Activated CD4-positive, alpha-beta T cell treated with anti-CD3 and anti-CD28 coated beads for 36 hours (primary cell): Measurements from ENCODE around the gene SDK1. TPM values are rescaled to one million over a fixed set of nuclear protein-coding genes. Genes with fewer than 3 reads are reported as not detected.

Source experiments
- ATAC-seq: fragments of 200-7000 bp; cut with Tn5 transposase; one replicate; pipeline ENCODE4 v1.10.0; 2021; ENCODE audit warnings: mild to moderate bottlenecking, moderate library complexity
- CTCF ChIA-PET: fragments of 350-600 bp; sonication (Branson Sonifier 250); formaldehyde crosslinking; loops from one replicate; lab custom pipeline; 2021; ENCODE audit warnings: antibody characterized with exemption; lab: Charles Lee
- POLR2A ChIA-PET: fragments of 350-600 bp; sonication (Branson Sonifier 250); formaldehyde crosslinking; loops from one replicate; lab custom pipeline; 2021; ENCODE audit warnings: antibody characterized with exemption, inconsistent platforms; lab: Charles Lee
- DNase-seq: peaks from one replicate; pipeline ENCODE4 v3.0.0-alpha.2; 2020
- H3K27ac Mint-ChIP-seq: one replicate; pipeline ENCODE4 v1.8.0; 2021; ENCODE audit warnings: mixed read lengths
- H3K27me3 Mint-ChIP-seq: one replicate; pipeline ENCODE4 v1.8.0; 2021; ENCODE audit warnings: mixed read lengths
- H3K36me3 Mint-ChIP-seq: one replicate; pipeline ENCODE4 v1.8.0; 2021; ENCODE audit warnings: low read depth, mixed read lengths
- H3K4me1 Mint-ChIP-seq: one replicate; pipeline ENCODE4 v1.8.0; 2021; ENCODE audit warnings: mixed read lengths
- H3K4me3 Mint-ChIP-seq: one replicate; pipeline ENCODE4 v1.8.0; 2021; ENCODE audit warnings: mild to moderate bottlenecking, moderate library complexity, mixed read lengths
- H3K9me3 Mint-ChIP-seq: one replicate; pipeline ENCODE4 v1.8.0; 2021; ENCODE audit warnings: low read depth, mixed read lengths
- intact Hi-C, 2 experiments: fragments of 100-400 bp; cut with DNase I in 1 of 2; cut with micrococcal nuclease in 1 of 2; formaldehyde crosslinking; loops; one replicate each; pipeline versions ENCODE4 v1.14.2 to v1.15.1; 2022 to 2024; cut with DNase I, micrococcal nuclease
- total RNA-seq, 2 experiments: library from RNA; stranded (reverse); gene quantifications; one replicate each; pipeline ENCODE4 v1.2.3, GENCODE V29; 2021

SDK1 gene
- total RNA-seq, 2 experiments from 2014 or later = 1.1 to 1.9 TPM

- Mint-ChIP-seq H3K9me3 (no peaks in the 10 kb centered on the region), H3K4me3 (no peak overlapping the region), H3K27ac (no peak overlapping the region), H3K4me1 (peaks cover 9% of the 10 kb centered on the region), H3K27me3 (peaks cover 4% of the 10 kb centered on the region), H3K36me3 (no peaks in the 10 kb centered on the region)
- intact Hi-C loops = no loop called here
- CTCF ChIA-PET = interaction anchor here (0.9 kb wide), 1 partner anchor 13 kb away, joined by 3 read pairs; no protein-coding TSS in a partner anchor
- ATAC-seq (no peak), DNase-seq (no peak)
- POLR2A ChIA-PET = no interaction called here
Observed at GRCh38 chr7:4052130-4052529, 751.1 kb downstream of the SDK1 start.

GRCh38 chr7:4054158-4054557, 753.1 kb downstream of the SDK1 start:
- no peak overlapping the region for H3K27ac Mint-ChIP-seq
- H3K36me3 Mint-ChIP-seq = no peaks in the 10 kb centered on the region
- intact Hi-C loops = no loop called here
- ATAC-seq = no peak
- POLR2A ChIA-PET = no interaction called here
- CTCF ChIA-PET = no interaction called here
- H3K9me3 Mint-ChIP-seq = peaks cover 7% of the 10 kb centered on the region
- H3K4me3 Mint-ChIP-seq = no peak overlapping the region
- DNase-seq = no peak
- peaks cover 9% of the 10 kb centered on the region for H3K4me1 Mint-ChIP-seq
- H3K27me3 Mint-ChIP-seq = peaks cover 7% of the 10 kb centered on the region

GRCh38 chr7:4056552-4057288, 755.7 kb downstream of the SDK1 start:
- ChIA-PET POLR2A (no interaction called here), CTCF (interaction anchor here (0.7 kb wide), 2 partner anchors 9 to 19 kb away, joined by 3 read pairs; no protein-coding TSS in a partner anchor)
- no peaks in the 10 kb centered on the region for H3K36me3 Mint-ChIP-seq
- peaks cover 7% of the 10 kb centered on the region for H3K27me3 Mint-ChIP-seq
- no peak overlapping the region for H3K4me3 Mint-ChIP-seq
- H3K27ac Mint-ChIP-seq = no peak overlapping the region
- H3K4me1 Mint-ChIP-seq = peaks cover 9% of the 10 kb centered on the region
- intact Hi-C loops = no loop called here
- DNase-seq = no peak
- ATAC-seq = no peak
- peaks cover 7% of the 10 kb centered on the region for H3K9me3 Mint-ChIP-seq

- H3K4me1 Mint-ChIP-seq = peaks cover 9% of the 10 kb centered on the region
- ChIA-PET CTCF (no interaction called here), POLR2A (no interaction called here)
- H3K36me3 Mint-ChIP-seq = no peaks in the 10 kb centered on the region
- no peak for ATAC-seq
- H3K27me3 Mint-ChIP-seq = peaks cover 7% of the 10 kb centered on the region
- intact Hi-C loops = no loop called here
- H3K27ac Mint-ChIP-seq = no peak overlapping the region
- H3K4me3 Mint-ChIP-seq = no peak overlapping the region
- DNase-seq = no peak
- peaks cover 7% of the 10 kb centered on the region for H3K9me3 Mint-ChIP-seq
Observed at GRCh38 chr7:4057289-4057616, 756.2 kb downstream of the SDK1 start.

GRCh38 chr7:4058158-4058557, 757.1 kb downstream of the SDK1 start:
- intact Hi-C loops = no loop called here
- DNase-seq (no peak), ATAC-seq (no peak)
- Mint-ChIP-seq H3K4me1 (peaks cover 9% of the 10 kb centered on the region), H3K4me3 (no peak overlapping the region), H3K27me3 (peaks cover 7% of the 10 kb centered on the region), H3K36me3 (no peaks in the 10 kb centered on the region), H3K27ac (no peak overlapping the region), H3K9me3 (peaks cover 7% of the 10 kb centered on the region)
- ChIA-PET CTCF (no interaction called here), POLR2A (no interaction called here)

GRCh38 chr7:4065190-4065589, 764.1 kb downstream of the SDK1 start:
- Mint-ChIP-seq H3K27me3 (no peaks in the 10 kb centered on the region), H3K4me3 (no peak overlapping the region), H3K4me1 (peaks cover 11% of the 10 kb centered on the region), H3K36me3 (no peaks in the 10 kb centered on the region), H3K9me3 (no peaks in the 10 kb centered on the region), H3K27ac (no peak overlapping the region)
- CTCF ChIA-PET = interaction anchor here (0.5 to 1.1 kb wide), 4 partner anchors 9 to 176 kb away, joined by 3 read pairs; no protein-coding TSS in a partner anchor
- intact Hi-C loops = no loop called here
- POLR2A ChIA-PET = interaction anchor here (0.6 kb wide), 1 partner anchor 511 kb away, joined by 6 read pairs; no protein-coding TSS in a partner anchor
- peak; percentile 16 for ATAC-seq
- DNase-seq = no peak

GRCh38 chr7:4066206-4066605, 765.2 kb downstream of the SDK1 start:
- H3K4me3 Mint-ChIP-seq = no peak overlapping the region
- peaks cover 11% of the 10 kb centered on the region for H3K4me1 Mint-ChIP-seq
- ChIA-PET CTCF (no interaction called here), POLR2A (no interaction called here)
- ATAC-seq (no peak), DNase-seq (no peak)
- no peaks in the 10 kb centered on the region for H3K9me3 Mint-ChIP-seq
- no peaks in the 10 kb centered on the region for H3K36me3 Mint-ChIP-seq
- H3K27me3 Mint-ChIP-seq = no peaks in the 10 kb centered on the region
- no peak overlapping the region for H3K27ac Mint-ChIP-seq
- intact Hi-C loops = no loop called here

- H3K4me1 Mint-ChIP-seq = peaks cover 11% of the 10 kb centered on the region
- no peaks in the 10 kb centered on the region for H3K9me3 Mint-ChIP-seq
- no peak overlapping the region for H3K4me3 Mint-ChIP-seq
- ChIA-PET POLR2A (no interaction called here), CTCF (no interaction called here)
- DNase-seq (no peak), ATAC-seq (no peak)
- H3K27me3 Mint-ChIP-seq = no peaks in the 10 kb centered on the region
- intact Hi-C loops = no loop called here
- no peak overlapping the region for H3K27ac Mint-ChIP-seq
- H3K36me3 Mint-ChIP-seq = no peaks in the 10 kb centered on the region
Observed at GRCh38 chr7:4066626-4067475, 765.8 kb downstream of the SDK1 start.

- CTCF ChIA-PET = interaction anchor here (0.7 kb wide), 1 partner anchor 36 kb away, joined by 4 read pairs; no protein-coding TSS in a partner anchor
- H3K36me3 Mint-ChIP-seq = no peaks in the 10 kb centered on the region
- ATAC-seq = no peak
- no peak for DNase-seq
- H3K4me3 Mint-ChIP-seq = no peak overlapping the region
- no peak overlapping the region for H3K27ac Mint-ChIP-seq
- no peaks in the 10 kb centered on the region for H3K27me3 Mint-ChIP-seq
- peaks cover 11% of the 10 kb centered on the region for H3K4me1 Mint-ChIP-seq
- H3K9me3 Mint-ChIP-seq = no peaks in the 10 kb centered on the region
- intact Hi-C loops = no loop called here
- POLR2A ChIA-PET = no interaction called here
Observed at GRCh38 chr7:4067476-4067760, 766.4 kb downstream of the SDK1 start.

- Mint-ChIP-seq H3K36me3 (no peaks in the 10 kb centered on the region), H3K4me3 (no peak overlapping the region), H3K4me1 (peaks cover 11% of the 10 kb centered on the region), H3K27me3 (no peaks in the 10 kb centered on the region), H3K27ac (no peak overlapping the region), H3K9me3 (no peaks in the 10 kb centered on the region)
- intact Hi-C loops = no loop called here
- DNase-seq = no peak
- ChIA-PET CTCF (interaction anchor here (0.7 kb wide), 1 partner anchor 36 kb away, joined by 4 read pairs; no protein-coding TSS in a partner anchor), POLR2A (no interaction called here)
- no peak for ATAC-seq
Observed at GRCh38 chr7:4067874-4068273, 766.8 kb downstream of the SDK1 start.

GRCh38 chr7:4068286-4068685, 767.2 kb downstream of the SDK1 start:
- H3K9me3 Mint-ChIP-seq = no peaks in the 10 kb centered on the region
- H3K4me1 Mint-ChIP-seq = peaks cover 11% of the 10 kb centered on the region
- ChIA-PET POLR2A (no interaction called here), CTCF (no interaction called here)
- H3K27me3 Mint-ChIP-seq = no peaks in the 10 kb centered on the region
- no peaks in the 10 kb centered on the region for H3K36me3 Mint-ChIP-seq
- DNase-seq (no peak), ATAC-seq (no peak)
- intact Hi-C loops = no loop called here
- H3K27ac Mint-ChIP-seq = no peak overlapping the region
- no peak overlapping the region for H3K4me3 Mint-ChIP-seq
